WTC11 (cell line): ENCODE measurements around the gene TEX9.

Experiments used
- CTCF ChIP-seq: fragments of 200-600 bp; IDR thresholded peaks from 2 replicates; pipeline ENCODE4 v1.8.0; 2022; ENCODE audit warnings: antibody characterized with exemption
- E2F4 ChIP-seq: sonication (generic); formaldehyde crosslinking; IDR thresholded peaks from 2 replicates; pipeline ENCODE4 v1.8.1; 2022; ENCODE audit warnings: low read depth, mild to moderate bottlenecking, moderate library complexity, missing genetic modification reagents, borderline replicate concordance
- ELF4 ChIP-seq: sonication (generic); formaldehyde crosslinking; IDR thresholded peaks from 2 replicates; pipeline ENCODE4 v1.8.1; 2022; ENCODE audit warnings: low read depth, mild to moderate bottlenecking, moderate library complexity, missing genetic modification reagents
- HMGXB4 ChIP-seq: sonication (generic); formaldehyde crosslinking; IDR thresholded peaks from 2 replicates; pipeline ENCODE4 v1.8.1; 2023; ENCODE audit warnings: mild to moderate bottlenecking, moderate library complexity, missing genetic modification reagents
- MAX ChIP-seq: sonication (generic); formaldehyde crosslinking; IDR thresholded peaks from 2 replicates; pipeline ENCODE4 v1.8.0; 2022; ENCODE audit warnings: mild to moderate bottlenecking, missing genetic modification reagents
- MYBL2 ChIP-seq: sonication (generic); formaldehyde crosslinking; IDR thresholded peaks from 2 replicates; pipeline ENCODE4 v1.8.1; 2023; ENCODE audit warnings: mild to moderate bottlenecking, moderate library complexity, missing genetic modification reagents
- TEAD4 ChIP-seq: sonication (generic); formaldehyde crosslinking; IDR thresholded peaks from 2 replicates; pipeline ENCODE4 v1.8.0; 2022; ENCODE audit warnings: mild to moderate bottlenecking, missing genetic modification reagents
- ZNF138 ChIP-seq: sonication (generic); formaldehyde crosslinking; conservative IDR thresholded peaks from 2 replicates; pipeline ENCODE4 v1.8.1; 2022; ENCODE audit warnings: mild to moderate bottlenecking, moderate library complexity, missing genetic modification reagents

- TF ChIP-seq CTCF (no peak), MAX (CRISPR knock-in tag) (no peak), ELF4 (no peak), TEAD4 (CRISPR knock-in tag) (no peak), E2F4 (CRISPR knock-in tag) (no peak), HMGXB4 (CRISPR knock-in tag) (no peak), MYBL2 (CRISPR knock-in tag) (no peak), ZNF138 (CRISPR knock-in tag) (no peak)
Measured at GRCh38 chr15:56361987-56362386, 3.2 kb upstream of the TEX9 start.
